GM10847 (cell line): ENCODE data around the gene ZIC4.

Experiments
- POLR2A ChIP-seq: IDR thresholded peaks from 2 replicates; pipeline ENCODE4 v1.6.1; 2011; ENCODE audit not compliant: insufficient read length; ENCODE audit errors: extremely low read depth

Gene ZIC4

GRCh38 chr3:147410526-147411237 lies 4.3 kb upstream of the ZIC4 start:
- no peak for TF ChIP-seq POLR2A

- TF ChIP-seq POLR2A: no peak
Observed at GRCh38 chr3:147410116-147410525, 3.8 kb upstream of the ZIC4 start.

GRCh38 chr3:147409143-147410115 lies 3.1 kb upstream of the ZIC4 start, which contains the start of gene ZIC1:
TSS of gene ZIC1 (plus strand) at chr3:147409365. CDS start at chr3:147410113, 748 bp downstream.
- no peak for TF ChIP-seq POLR2A

GRCh38 chr3:147408188-147409100 lies 2.1 kb upstream of the ZIC4 start:
- TF ChIP-seq POLR2A: no peak

GRCh38 chr3:147407498-147408187 lies 1.3 kb upstream of the ZIC4 start:
- TF ChIP-seq POLR2A: no peak

GRCh38 chr3:147407114-147407497 lies 763 bp upstream of the ZIC4 start:
- TF ChIP-seq POLR2A: no peak

GRCh38 chr3:147405231-147406027 lies 914 bp downstream of the ZIC4 start:
- TF ChIP-seq POLR2A: no peak

- no peak for TF ChIP-seq POLR2A
Observed at GRCh38 chr3:147404800-147405230, 1.5 kb downstream of the ZIC4 start.

GRCh38 chr3:147404000-147404799 lies 2.1 kb downstream of the ZIC4 start:
- no peak for TF ChIP-seq POLR2A

GRCh38 chr3:147403511-147403910 lies 2.8 kb downstream of the ZIC4 start:
- no peak for TF ChIP-seq POLR2A

GRCh38 chr3:147402159-147402558 lies 4.2 kb downstream of the ZIC4 start:
- TF ChIP-seq POLR2A: no peak

- no peak for TF ChIP-seq POLR2A
Observed at GRCh38 chr3:147401421-147401820, 4.9 kb downstream of the ZIC4 start.

GRCh38 chr3:147400999-147401398 lies 5.3 kb downstream of the ZIC4 start:
- no peak for TF ChIP-seq POLR2A

- no peak for TF ChIP-seq POLR2A
Observed at GRCh38 chr3:147400111-147400510, 6.2 kb downstream of the ZIC4 start.
